ENCODE results near the gene RNASEH2B.

RNASEH2B gene

GRCh38 chr13:50909605-50910484 is at the start of gene RNASEH2B:
Gene RNASEH2B, plus strand, starts transcription at chr13:50909791. Its CDS starts 286 bp downstream, at chr13:50910077.
- peak; percentile 42 to 75 for DNase-seq

GRCh38 chr13:50864492-50864891 is 45.1 kb upstream of the RNASEH2B start:
- DNase-seq = no peak

- no peak for DNase-seq
Observed at GRCh38 chr13:50866817-50867636, 42.6 kb upstream of the RNASEH2B start.

GRCh38 chr13:50867637-50867945 is 42.0 kb upstream of the RNASEH2B start:
- DNase-seq = no peak

- no peak for DNase-seq
Observed at GRCh38 chr13:50871405-50871804, 38.2 kb upstream of the RNASEH2B start.

GRCh38 chr13:50873467-50873866 is 36.1 kb upstream of the RNASEH2B start:
- DNase-seq = peak in 1 of 2 experiments; percentile 10

- no peak for DNase-seq
Observed at GRCh38 chr13:50873991-50874390, 35.6 kb upstream of the RNASEH2B start.

- no peak for DNase-seq
Observed at GRCh38 chr13:50882816-50883435, 26.7 kb upstream of the RNASEH2B start.

- no peak for DNase-seq
Observed at GRCh38 chr13:50883728-50884127, 25.9 kb upstream of the RNASEH2B start.

- no peak for DNase-seq
Observed at GRCh38 chr13:50884265-50884664, 25.3 kb upstream of the RNASEH2B start.

- no peak for DNase-seq
Observed at GRCh38 chr13:50887151-50887550, 22.4 kb upstream of the RNASEH2B start.

- no peak for DNase-seq
Observed at GRCh38 chr13:50888362-50888761, 21.2 kb upstream of the RNASEH2B start.

GRCh38 chr13:50889317-50889716 is 20.3 kb upstream of the RNASEH2B start:
- DNase-seq = no peak

GRCh38 chr13:50891206-50891605 is 18.4 kb upstream of the RNASEH2B start:
- peak; percentile 41 to 69 for DNase-seq

- DNase-seq = peak in 1 of 2 experiments; percentile 19
Observed at GRCh38 chr13:50892210-50892944, 17.2 kb upstream of the RNASEH2B start.

GRCh38 chr13:50893211-50893852 is 16.3 kb upstream of the RNASEH2B start:
- peak; percentile 59 to 86 for DNase-seq

GRCh38 chr13:50894012-50894411 is 15.6 kb upstream of the RNASEH2B start:
- no peak for DNase-seq

GRCh38 chr13:50894504-50894903 is 15.1 kb upstream of the RNASEH2B start:
- no peak for DNase-seq

- DNase-seq = no peak
Observed at GRCh38 chr13:50898338-50898737, 11.3 kb upstream of the RNASEH2B start.

GRCh38 chr13:50901701-50902100 is 7.9 kb upstream of the RNASEH2B start:
- no peak for DNase-seq

- DNase-seq = no peak
Observed at GRCh38 chr13:50905256-50905655, 4.3 kb upstream of the RNASEH2B start.

GRCh38 chr13:50907781-50908180 is 1.8 kb upstream of the RNASEH2B start:
- no peak for DNase-seq
